ENCODE data around the gene SPRYD4.
"Not testable (repeated sequence)": the region's sequence is repeated elsewhere in the genome, so short reads cannot be mapped to it uniquely, and the experiment has no call there.

Gene SPRYD4

GRCh38 chr12:56494481-56494880 lies 26.1 kb downstream of the SPRYD4 start:
- not testable (repeated sequence) for H3K27ac ChIP-seq (ENCODE audit: low read depth, low read length, severe bottlenecking); H3K4me1 ChIP-seq (ENCODE audit: control insufficient read depth, insufficient read depth, low read length, poor library complexity, severe bottlenecking); H3K36me3 ChIP-seq (ENCODE audit: control insufficient read depth, insufficient read depth, low read length); H3K4me3 ChIP-seq (ENCODE audit: extremely low read depth, insufficient read depth, low read length, poor library complexity, severe bottlenecking); H3K9me3 ChIP-seq (ENCODE audit: control insufficient read depth, low read length)
- WGBS, 2 experiments (ENCODE audit: insufficient coverage in 2 of 2), result 96 to 98% methylated on average over 18 to 24 of the region's 27 CpGs

GRCh38 chr12:56496704-56497103 lies 28.3 kb downstream of the SPRYD4 start:
- not testable (repeated sequence) for H3K27ac ChIP-seq (ENCODE audit: low read depth, low read length, severe bottlenecking); H3K36me3 ChIP-seq (ENCODE audit: control insufficient read depth, insufficient read depth, low read length); H3K9me3 ChIP-seq (ENCODE audit: control insufficient read depth, low read length); H3K4me3 ChIP-seq (ENCODE audit: extremely low read depth, insufficient read depth, low read length, poor library complexity, severe bottlenecking); H3K4me1 ChIP-seq (ENCODE audit: control insufficient read depth, insufficient read depth, low read length, poor library complexity, severe bottlenecking)
- WGBS, 2 experiments (ENCODE audit: insufficient coverage in 2 of 2), result 9 to 10% methylated on average over 6 to 8 of the region's 17 CpGs

DNA sequence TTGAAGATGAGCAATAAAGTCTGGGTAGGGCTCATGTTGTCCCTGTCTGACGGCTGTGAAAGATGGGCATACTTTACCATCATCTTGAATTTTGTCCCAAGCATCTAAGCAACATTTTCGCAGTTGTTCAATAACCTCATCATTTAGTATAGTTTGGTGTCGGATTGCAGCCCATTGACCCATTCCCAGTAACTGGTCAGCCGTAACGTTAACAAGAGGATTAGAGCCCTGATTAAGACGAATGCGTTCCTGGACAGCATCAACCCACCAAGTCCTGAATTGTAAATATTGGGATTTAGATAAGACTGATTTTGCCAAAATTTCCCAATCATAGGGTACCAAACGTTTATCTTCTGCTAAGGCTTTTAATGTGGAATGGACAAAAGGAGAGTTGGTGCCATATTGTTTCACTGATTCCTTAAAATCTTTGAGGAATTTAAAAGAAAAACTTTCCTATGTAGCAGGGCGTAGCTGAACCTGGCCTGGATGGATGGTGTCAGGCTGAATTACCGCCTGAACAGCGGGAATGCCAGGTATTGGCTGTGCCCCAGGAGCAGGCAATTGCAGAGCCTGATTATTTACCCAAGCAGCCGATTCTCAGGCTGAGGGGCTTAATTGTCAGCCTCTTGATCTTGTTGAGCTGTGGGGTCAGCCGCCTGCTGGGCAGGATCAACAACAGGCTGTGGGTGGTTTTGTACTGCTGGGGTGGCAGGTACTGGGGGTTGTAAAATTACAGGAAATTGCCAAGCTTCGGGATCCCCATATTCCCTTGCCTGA lies 29.9 kb downstream of the SPRYD4 start:
- H3K4me1 ChIP-seq (ENCODE audit: control insufficient read depth, insufficient read depth, low read length, poor library complexity, severe bottlenecking); H3K36me3 ChIP-seq (ENCODE audit: control insufficient read depth, insufficient read depth, low read length); H3K9me3 ChIP-seq (ENCODE audit: control insufficient read depth, low read length); H3K4me3 ChIP-seq (ENCODE audit: extremely low read depth, insufficient read depth, low read length, poor library complexity, severe bottlenecking): not testable (repeated sequence)
- WGBS, 2 experiments (ENCODE audit: insufficient coverage in 2 of 2), result 75 to 77% methylated on average over 6 to 8 of the region's 14 CpGs
- H3K27ac ChIP-seq (ENCODE audit: low read depth, low read length, severe bottlenecking), result peak overlapping the region; percentile 16

- WGBS, 2 experiments (ENCODE audit: insufficient coverage in 2 of 2), result 86 to 88% methylated on average over 7 to 9 of the region's 9 CpGs
- H3K4me1 ChIP-seq (ENCODE audit: control insufficient read depth, insufficient read depth, low read length, poor library complexity, severe bottlenecking); H3K9me3 ChIP-seq (ENCODE audit: control insufficient read depth, low read length); H3K4me3 ChIP-seq (ENCODE audit: extremely low read depth, insufficient read depth, low read length, poor library complexity, severe bottlenecking); H3K36me3 ChIP-seq (ENCODE audit: control insufficient read depth, insufficient read depth, low read length): not testable (repeated sequence)
- H3K27ac ChIP-seq (ENCODE audit: low read depth, low read length, severe bottlenecking), result peak overlapping the region; percentile 36
Observed at GRCh38 chr12:56499452-56499851, 31.1 kb downstream of the SPRYD4 start.

DNA sequence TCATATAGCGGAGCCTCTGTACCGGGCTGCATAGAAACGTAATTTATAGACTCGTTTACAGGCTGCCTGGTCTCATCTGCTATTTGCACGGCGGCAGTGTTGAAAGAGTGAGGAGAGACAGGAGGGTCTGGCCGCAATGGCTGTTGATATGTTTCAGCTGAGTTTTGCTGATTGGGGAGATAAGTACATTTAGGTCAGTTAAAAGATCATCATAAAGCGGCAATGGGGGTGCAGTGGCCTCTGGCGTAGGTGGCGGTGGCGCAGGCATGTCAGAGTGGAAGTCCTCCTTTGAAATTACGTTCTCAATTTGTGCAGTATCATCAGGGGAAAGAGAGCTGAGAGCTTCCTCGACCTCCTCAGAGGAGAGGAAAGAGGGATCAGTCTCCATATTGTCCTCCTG lies 31.5 kb downstream of the SPRYD4 start:
- H3K4me1 ChIP-seq (ENCODE audit: control insufficient read depth, insufficient read depth, low read length, poor library complexity, severe bottlenecking); H3K27ac ChIP-seq (ENCODE audit: low read depth, low read length, severe bottlenecking): not testable (repeated sequence)
- 93 to 96% methylated on average over 9 to 13 of the region's 13 CpGs for WGBS, 2 experiments (ENCODE audit: insufficient coverage in 2 of 2)

GRCh38 chr12:56510786-56511185 lies 42.4 kb downstream of the SPRYD4 start:
- no peak overlapping the region for H3K27ac ChIP-seq (ENCODE audit: low read depth, low read length, severe bottlenecking)
- WGBS, 2 experiments (ENCODE audit: insufficient coverage in 2 of 2), result 94 to 97% methylated on average over 15 to 16 of the region's 16 CpGs
- no peaks in the 10 kb centered on the region for H3K9me3 ChIP-seq (ENCODE audit: control insufficient read depth, low read length)
- H3K4me3 ChIP-seq (ENCODE audit: extremely low read depth, insufficient read depth, low read length, poor library complexity, severe bottlenecking), result no peak overlapping the region
- H3K36me3 ChIP-seq (ENCODE audit: control insufficient read depth, insufficient read depth, low read length), result no peaks in the 10 kb centered on the region
- no peaks in the 10 kb centered on the region for H3K4me1 ChIP-seq (ENCODE audit: control insufficient read depth, insufficient read depth, low read length, poor library complexity, severe bottlenecking)

More for the DNA sequence above, 31.5 kb downstream of the SPRYD4 start:
- H3K9me3 ChIP-seq (ENCODE audit: control insufficient read depth, low read length); H3K36me3 ChIP-seq (ENCODE audit: control insufficient read depth, insufficient read depth, low read length); H3K4me3 ChIP-seq (ENCODE audit: extremely low read depth, insufficient read depth, low read length, poor library complexity, severe bottlenecking): not testable (repeated sequence)

DNA sequence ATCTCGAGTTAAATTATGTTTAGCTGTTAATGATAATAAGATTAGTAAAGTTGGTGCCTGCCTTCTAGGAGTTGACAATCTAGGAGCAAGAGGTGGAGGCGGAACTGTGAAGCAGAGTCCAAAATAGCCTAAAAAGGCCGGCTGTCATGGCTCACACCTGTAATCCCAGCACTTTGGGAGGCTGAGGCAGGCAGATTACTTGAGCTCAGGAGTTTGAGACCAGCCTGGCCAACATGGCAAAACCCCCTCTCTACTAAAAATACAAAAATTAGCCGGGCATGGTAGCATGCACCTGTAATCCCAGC lies 45.6 kb downstream of the SPRYD4 start:
- H3K4me1 ChIP-seq (ENCODE audit: control insufficient read depth, insufficient read depth, low read length, poor library complexity, severe bottlenecking), result peaks cover 12% of the 10 kb centered on the region
- not testable (repeated sequence) for H3K9me3 ChIP-seq (ENCODE audit: control insufficient read depth, low read length); H3K36me3 ChIP-seq (ENCODE audit: control insufficient read depth, insufficient read depth, low read length); H3K27ac ChIP-seq (ENCODE audit: low read depth, low read length, severe bottlenecking); H3K4me3 ChIP-seq (ENCODE audit: extremely low read depth, insufficient read depth, low read length, poor library complexity, severe bottlenecking)
- WGBS, 2 experiments (ENCODE audit: insufficient coverage in 2 of 2), result 57 to 88% methylated on average over 3 to 4 of the region's 4 CpGs

DNA sequence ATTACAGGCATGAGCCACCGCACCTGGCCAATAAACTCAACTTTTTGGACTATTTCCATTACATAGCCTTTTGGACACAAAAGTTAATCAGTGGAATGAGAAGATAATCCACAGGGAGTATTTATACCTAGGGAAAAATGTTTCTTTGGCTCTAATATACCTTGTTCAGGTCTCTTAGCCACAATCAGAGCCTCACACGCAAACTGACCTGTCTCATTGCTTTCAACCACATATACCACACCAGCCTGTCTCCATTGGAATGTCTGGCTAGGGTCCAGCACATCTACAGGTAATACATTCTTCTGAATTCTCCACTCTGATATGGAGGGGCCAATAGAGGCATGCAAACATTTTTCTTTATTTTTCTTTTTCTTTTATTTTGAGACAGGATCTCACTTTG lies 49.5 kb downstream of the SPRYD4 start:
- Histone ChIP-seq H3K9me3 (ENCODE audit: control insufficient read depth, low read length) (no peaks in the 10 kb centered on the region), H3K36me3 (ENCODE audit: control insufficient read depth, insufficient read depth, low read length) (no peaks in the 10 kb centered on the region), H3K4me1 (ENCODE audit: control insufficient read depth, insufficient read depth, low read length, poor library complexity, severe bottlenecking) (peaks cover 34% of the 10 kb centered on the region), H3K27ac (ENCODE audit: low read depth, low read length, severe bottlenecking) (peak overlapping the region; percentile 72), H3K4me3 (ENCODE audit: extremely low read depth, insufficient read depth, low read length, poor library complexity, severe bottlenecking) (no peak overlapping the region)
- WGBS, 2 experiments (ENCODE audit: insufficient coverage in 2 of 2), result 100% methylated on average over 1 of the region's 2 CpGs; no CpG with 5 or more reads in 1 of the 2 experiments

DNA sequence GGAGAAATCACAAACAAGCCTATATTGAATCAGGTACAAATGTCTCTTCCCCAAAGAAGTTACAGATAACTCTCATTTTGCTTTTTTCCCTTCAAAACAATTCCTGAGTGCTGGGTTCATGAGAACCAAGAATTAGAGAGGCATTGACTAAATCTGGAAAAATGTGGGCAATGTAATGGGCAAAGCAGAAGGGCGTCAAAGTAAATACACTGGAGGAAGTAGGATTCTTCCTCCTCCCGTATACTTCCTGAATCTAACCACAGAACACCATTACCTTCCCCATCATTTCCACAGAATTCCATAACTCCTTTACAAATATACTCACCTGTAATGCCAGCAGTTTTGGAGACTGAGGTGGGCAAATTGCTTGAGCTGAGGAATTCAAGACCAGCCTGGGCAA lies 50.2 kb downstream of the SPRYD4 start:
- H3K27ac ChIP-seq (ENCODE audit: low read depth, low read length, severe bottlenecking), result peak overlapping the region; percentile 72
- WGBS, 2 experiments (ENCODE audit: insufficient coverage in 2 of 2), result no CpG with 5 or more reads among the region's 2 CpGs
- H3K9me3 ChIP-seq (ENCODE audit: control insufficient read depth, low read length), result no peaks in the 10 kb centered on the region
- H3K4me1 ChIP-seq (ENCODE audit: control insufficient read depth, insufficient read depth, low read length, poor library complexity, severe bottlenecking), result peaks cover 34% of the 10 kb centered on the region
- H3K36me3 ChIP-seq (ENCODE audit: control insufficient read depth, insufficient read depth, low read length), result no peaks in the 10 kb centered on the region
- no peak overlapping the region for H3K4me3 ChIP-seq (ENCODE audit: extremely low read depth, insufficient read depth, low read length, poor library complexity, severe bottlenecking)

DNA sequence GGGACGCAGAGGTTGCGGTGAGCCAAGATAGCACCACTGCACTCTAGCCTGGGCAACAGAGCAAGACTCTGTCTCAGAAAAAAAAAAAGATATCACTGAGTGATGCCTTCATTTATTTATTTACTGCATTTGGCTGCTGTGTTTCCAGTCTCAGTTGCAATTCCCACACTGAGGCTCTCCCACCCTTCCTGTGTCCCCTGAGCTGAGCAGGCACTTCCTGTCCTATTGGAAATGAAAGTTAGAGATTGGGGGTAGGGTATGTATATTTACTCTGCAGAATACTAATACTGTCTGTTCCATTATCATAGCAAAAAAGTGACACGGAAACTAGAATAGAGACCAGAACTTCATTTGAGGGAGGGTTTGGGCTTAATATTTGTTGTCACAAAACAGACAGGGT lies 51.7 kb downstream of the SPRYD4 start:
- Histone ChIP-seq H3K9me3 (ENCODE audit: control insufficient read depth, low read length) (no peaks in the 10 kb centered on the region), H3K36me3 (ENCODE audit: control insufficient read depth, insufficient read depth, low read length) (peaks cover 1% of the 10 kb centered on the region), H3K4me3 (ENCODE audit: extremely low read depth, insufficient read depth, low read length, poor library complexity, severe bottlenecking) (no peak overlapping the region), H3K4me1 (ENCODE audit: control insufficient read depth, insufficient read depth, low read length, poor library complexity, severe bottlenecking) (peaks cover 39% of the 10 kb centered on the region), H3K27ac (ENCODE audit: low read depth, low read length, severe bottlenecking) (peak overlapping the region; percentile 88)
- WGBS, 2 experiments (ENCODE audit: insufficient coverage in 2 of 2), result 94 to 100% methylated on average over 2 of the region's 3 CpGs

DNA sequence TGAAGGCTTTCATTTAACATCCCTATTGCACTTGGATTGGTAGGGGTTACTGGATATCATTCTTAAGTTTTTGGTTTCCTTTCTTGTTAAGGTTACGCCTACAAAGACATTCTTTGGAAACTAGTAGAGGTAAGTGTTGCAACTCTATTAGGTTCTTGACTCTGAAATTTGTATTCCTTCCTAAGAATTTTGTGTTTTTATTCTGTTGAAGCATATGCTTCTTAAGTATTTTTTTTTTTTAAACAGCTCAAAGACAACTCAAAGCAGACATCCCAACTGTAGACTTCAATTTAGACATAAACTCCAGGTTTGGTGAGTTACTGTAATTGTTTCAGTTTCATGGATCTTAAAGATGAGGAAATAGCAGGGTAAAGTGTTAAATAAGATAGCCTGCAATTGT lies 52.1 kb downstream of the SPRYD4 start:
- peaks cover 6% of the 10 kb centered on the region for H3K36me3 ChIP-seq (ENCODE audit: control insufficient read depth, insufficient read depth, low read length)
- H3K9me3 ChIP-seq (ENCODE audit: control insufficient read depth, low read length), result no peaks in the 10 kb centered on the region
- peaks cover 44% of the 10 kb centered on the region for H3K4me1 ChIP-seq (ENCODE audit: control insufficient read depth, insufficient read depth, low read length, poor library complexity, severe bottlenecking)
- peak overlapping the region; percentile 88 for H3K27ac ChIP-seq (ENCODE audit: low read depth, low read length, severe bottlenecking)
- WGBS, 2 experiments (ENCODE audit: insufficient coverage in 2 of 2), result no CpG with 5 or more reads among the region's 1 CpG
- no peak overlapping the region for H3K4me3 ChIP-seq (ENCODE audit: extremely low read depth, insufficient read depth, low read length, poor library complexity, severe bottlenecking)
